ENCODE results near the gene FNBP1. TPM values are rescaled to one million over a fixed set of nuclear protein-coding genes. Genes with fewer than 3 reads are reported as not detected.
A peak's percentile ranks its signal among the peaks of the same experiment; 100 is the strongest.

The FNBP1 gene
- polyA plus RNA-seq, 3 donors = 37.6 to 60.7 (median 51.4) TPM

DNA sequence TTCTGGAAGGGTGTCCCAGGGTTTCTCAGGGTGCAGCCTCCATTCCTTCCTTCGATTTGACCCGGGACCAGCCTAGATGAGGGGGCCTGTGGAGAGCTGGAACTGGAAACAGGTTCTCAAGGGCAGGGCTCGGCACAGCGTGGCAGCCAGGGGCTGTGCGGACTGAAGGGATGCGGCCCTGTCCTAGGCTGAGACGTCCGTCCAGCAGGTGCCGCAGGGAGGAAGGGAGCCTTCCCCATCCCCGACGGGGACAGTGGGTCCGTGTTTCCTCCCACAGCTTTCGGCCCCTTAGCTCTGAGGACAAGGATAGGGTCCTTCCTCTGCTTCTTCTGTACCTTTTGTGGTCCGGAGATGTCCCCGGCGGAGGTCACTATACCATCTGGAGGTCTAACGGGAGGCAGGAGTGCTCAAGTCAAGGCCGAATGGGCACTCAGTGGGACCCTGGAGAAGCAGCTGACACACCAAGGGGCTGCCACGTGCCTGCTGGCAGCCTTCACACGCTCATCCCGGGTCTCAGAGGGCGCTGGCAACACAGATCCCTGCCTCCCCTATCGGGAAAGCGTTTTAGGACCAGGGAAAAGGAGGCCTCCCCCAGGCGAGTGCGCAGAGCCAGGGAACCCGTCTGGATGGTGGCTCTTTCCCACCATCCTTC is 157.8 kb downstream of the FNBP1 start:
- Histone ChIP-seq H2AFZ (ENCODE audit: insufficient read depth, low read depth, low read length, poor library complexity, severe bottlenecking) (peak overlapping the region; percentile 93), H3K4me3 (replicated peaks in 1 of 3; ENCODE audit: low read depth in 2 of 3, low read length in 3 of 3) (peak overlapping the region; percentile 56 to 90 (median 70)), H3K4me1 (ENCODE audit: control insufficient read depth in 1 of 2, insufficient read depth in 2 of 2, low read length in 2 of 2) (peaks cover 60 to 65% of the 10 kb centered on the region in 2 donors), H3K9me3 (replicated peaks in 1 of 2; ENCODE audit: control insufficient read depth in 1 of 2, insufficient read depth in 1 of 2, low read length in 2 of 2) (no peaks in the 10 kb centered on the region), H3K27me3 (ENCODE audit: control insufficient read depth in 2 of 2, insufficient read depth in 2 of 2, low read length in 2 of 2) (no peaks in the 10 kb centered on the region), H4K20me1 (ENCODE audit: insufficient read depth, low read length) (no peaks in the 10 kb centered on the region), H3K4me2 (replicated peaks; ENCODE audit: extremely low read depth, low read length, poor library complexity, severe bottlenecking) (peak overlapping the region; percentile 97), H3K9ac (ENCODE audit: insufficient read depth, low read length, poor library complexity, severe bottlenecking) (peak overlapping the region; percentile 76), H3K27ac (ENCODE audit: low read depth in 1 of 2, low read length in 2 of 2) (peak overlapping the region; percentile 84 to 92), H3K79me2 (ENCODE audit: insufficient read depth, low read length) (peaks cover 19% of the 10 kb centered on the region), H3K36me3 (replicated peaks in 1 of 2; ENCODE audit: control insufficient read depth in 1 of 2, insufficient read depth in 2 of 2, low read length in 2 of 2) (peaks cover 14 to 23% of the 10 kb centered on the region in 2 donors)
- peak overlapping the region; percentile 85 to 95 for H3K4me3 Mint-ChIP-seq
- intact Hi-C loops (cut with micrococcal nuclease) = loop anchor here (2.0 to 10.0 kb wide), 6 partner anchors 57 to 350 kb away; partner anchors contain the start of gene FNBP1 (in 2 of the 2)
- TF ChIP-seq, protein P1, sequence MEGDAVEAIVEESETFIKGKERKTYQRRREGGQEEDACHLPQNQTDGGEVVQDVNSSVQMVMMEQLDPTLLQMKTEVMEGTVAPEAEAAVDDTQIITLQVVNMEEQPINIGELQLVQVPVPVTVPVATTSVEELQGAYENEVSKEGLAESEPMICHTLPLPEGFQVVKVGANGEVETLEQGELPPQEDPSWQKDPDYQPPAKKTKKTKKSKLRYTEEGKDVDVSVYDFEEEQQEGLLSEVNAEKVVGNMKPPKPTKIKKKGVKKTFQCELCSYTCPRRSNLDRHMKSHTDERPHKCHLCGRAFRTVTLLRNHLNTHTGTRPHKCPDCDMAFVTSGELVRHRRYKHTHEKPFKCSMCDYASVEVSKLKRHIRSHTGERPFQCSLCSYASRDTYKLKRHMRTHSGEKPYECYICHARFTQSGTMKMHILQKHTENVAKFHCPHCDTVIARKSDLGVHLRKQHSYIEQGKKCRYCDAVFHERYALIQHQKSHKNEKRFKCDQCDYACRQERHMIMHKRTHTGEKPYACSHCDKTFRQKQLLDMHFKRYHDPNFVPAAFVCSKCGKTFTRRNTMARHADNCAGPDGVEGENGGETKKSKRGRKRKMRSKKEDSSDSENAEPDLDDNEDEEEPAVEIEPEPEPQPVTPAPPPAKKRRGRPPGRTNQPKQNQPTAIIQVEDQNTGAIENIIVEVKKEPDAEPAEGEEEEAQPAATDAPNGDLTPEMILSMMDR (IDR thresholded peaks at IDR 0.05) = no peak
- H3K9me3 Mint-ChIP-seq = no peaks in the 10 kb centered on the region
- H3K4me1 Mint-ChIP-seq = peaks cover 59% of the 10 kb centered on the region
- WGBS (ENCODE audit: insufficient coverage) = under 1% methylated on average over 25 of the region's 27 CpGs
- H3K27me3 Mint-ChIP-seq (ENCODE audit: low read depth in 3 of 3) = peaks cover 0 to 3% (median 0%) of the 10 kb centered on the region in 3 donors
- peak overlapping the region; percentile 92 to 99 (median 98) for H3K27ac Mint-ChIP-seq
- H3K36me3 Mint-ChIP-seq = peaks cover 22 to 29% of the 10 kb centered on the region in 2 donors
- DNase-seq = peak; percentile 69 to 75 (median 72)

DNA sequence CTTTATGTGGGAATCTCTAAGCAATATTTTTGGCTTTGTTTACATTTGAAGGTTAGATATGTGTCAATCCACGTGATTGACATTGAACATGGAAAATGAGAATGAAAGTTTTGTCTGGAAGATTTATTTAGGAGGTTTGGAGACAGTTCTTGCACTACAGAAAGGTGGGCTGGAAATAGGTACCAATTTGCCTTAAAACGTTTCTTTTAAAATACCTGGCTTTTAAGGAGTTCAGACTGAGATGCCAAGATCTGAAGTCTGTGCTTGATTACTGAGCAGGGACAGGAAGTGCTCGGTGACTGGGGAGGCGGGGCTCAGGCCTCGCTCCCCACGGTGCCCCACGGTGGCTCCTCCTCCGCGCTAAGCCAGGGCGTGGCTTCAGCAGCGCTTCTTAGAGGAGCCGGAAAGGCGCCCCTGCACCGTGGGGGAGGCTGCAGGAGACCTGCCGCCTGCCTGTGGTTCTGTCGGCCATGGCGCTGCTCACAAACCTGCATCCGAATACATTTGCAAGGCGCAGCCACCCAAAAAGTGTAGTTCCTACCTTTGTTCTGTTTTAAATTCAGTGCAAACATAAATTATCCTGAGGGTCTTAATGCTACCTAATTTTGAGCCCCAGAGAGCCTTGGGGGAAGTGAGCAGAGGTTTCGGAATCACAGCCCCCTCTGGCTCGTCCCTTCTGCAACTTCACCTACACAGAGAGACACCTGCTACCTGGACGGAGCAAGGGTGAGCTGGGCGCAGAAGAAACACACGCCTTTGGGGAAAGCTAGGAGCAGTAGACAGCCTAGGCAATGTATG is 158.6 kb downstream of the FNBP1 start:
- peak overlapping the region; percentile 92 to 98 (median 97) for H3K27ac Mint-ChIP-seq
- peaks cover 0 to 3% (median 0%) of the 10 kb centered on the region in 3 donors for H3K27me3 Mint-ChIP-seq (ENCODE audit: low read depth in 3 of 3)
- TF ChIP-seq, protein P1 (IDR thresholded peaks at IDR 0.05) = no peak
- peak overlapping the region; percentile 56 to 90 (median 70) for H3K4me3 ChIP-seq (replicated peaks in 1 of 3; ENCODE audit: low read depth in 2 of 3, low read length in 3 of 3)
- H3K36me3 ChIP-seq (replicated peaks in 1 of 2; ENCODE audit: control insufficient read depth in 1 of 2, insufficient read depth in 2 of 2, low read length in 2 of 2) = peaks cover 17 to 28% of the 10 kb centered on the region in 2 donors
- peak; percentile 83 to 91 (median 83) for DNase-seq
- no peaks in the 10 kb centered on the region for H4K20me1 ChIP-seq (ENCODE audit: insufficient read depth, low read length)
- H3K9me3 ChIP-seq (replicated peaks in 1 of 2; ENCODE audit: control insufficient read depth in 1 of 2, insufficient read depth in 1 of 2, low read length in 2 of 2) = no peaks in the 10 kb centered on the region
- H3K9me3 Mint-ChIP-seq = no peaks in the 10 kb centered on the region
- H3K27ac ChIP-seq (ENCODE audit: low read depth in 1 of 2, low read length in 2 of 2) = peak overlapping the region; percentile 84 to 92
- H3K27me3 ChIP-seq (ENCODE audit: control insufficient read depth in 2 of 2, insufficient read depth in 2 of 2, low read length in 2 of 2) = no peaks in the 10 kb centered on the region
- peaks cover 18 to 30% of the 10 kb centered on the region in 2 donors for H3K36me3 Mint-ChIP-seq
- intact Hi-C loops (cut with micrococcal nuclease) = loop anchor here (2.0 to 10.0 kb wide), 6 partner anchors 58 to 350 kb away; partner anchors contain the start of gene FNBP1 (in 2 of the 2)
- peaks cover 19% of the 10 kb centered on the region for H3K79me2 ChIP-seq (ENCODE audit: insufficient read depth, low read length)
- H3K4me1 ChIP-seq (ENCODE audit: control insufficient read depth in 1 of 2, insufficient read depth in 2 of 2, low read length in 2 of 2) = peaks cover 53 to 57% of the 10 kb centered on the region in 2 donors
- H3K4me1 Mint-ChIP-seq = peaks cover 52% of the 10 kb centered on the region
- H3K4me2 ChIP-seq (replicated peaks; ENCODE audit: extremely low read depth, low read length, poor library complexity, severe bottlenecking) = peak overlapping the region; percentile 97
- H3K9ac ChIP-seq (ENCODE audit: insufficient read depth, low read length, poor library complexity, severe bottlenecking) = peak overlapping the region; percentile 76
- whole genome bisulfite sequencing (ENCODE audit: insufficient coverage) = under 1% methylated on average over 21 of the region's 24 CpGs
- peak overlapping the region; percentile 93 for H2AFZ ChIP-seq (ENCODE audit: insufficient read depth, low read depth, low read length, poor library complexity, severe bottlenecking)
- peak overlapping the region; percentile 85 to 95 for H3K4me3 Mint-ChIP-seq
